ENCODE data around the gene THEM5. TPM values are rescaled to one million over a fixed set of nuclear protein-coding genes. Genes with fewer than 3 reads are reported as not detected.

The THEM5 gene
- total RNA-seq, 1 experiment from 2014 or later, result not detected

GRCh38 chr1:151825751-151826660 lies 27.5 kb downstream of the THEM5 start:
- BruUV-seq (replicated peaks), result no TSS peak
- no peak for ATAC-seq
- RAD21 ChIA-PET (ENCODE audit: low non-redundant PET in 1 of 2, low total read pairs in 2 of 2, uncharacterized antibody in 2 of 2, unreplicated experiment in 2 of 2), result no interaction called here
- H3K4me1 ChIP-seq (ENCODE audit: control insufficient read depth in 1 of 2, insufficient read depth in 2 of 2, low read length in 2 of 2), result peaks cover 14 to 30% of the 10 kb centered on the region in 2 experiments
- no peak for TF ChIP-seq SP1 (IDR thresholded peaks at IDR 0.05; ENCODE audit: low read depth)
- TF ChIP-seq SRF (IDR thresholded peaks at IDR 0.05; ENCODE audit: low read depth), result no peak
- TF ChIP-seq CEBPB (IDR thresholded peaks at IDR 0.05; ENCODE audit: low read depth), result no peak
- TF ChIP-seq ZBTB33 (IDR thresholded peaks at IDR 0.05; ENCODE audit: extremely low read depth, insufficient replicate concordance, low read length), result no peak
- no peak for TF ChIP-seq ZFX (IDR thresholded peaks at IDR 0.05)
- TF ChIP-seq JUND (IDR thresholded peaks at IDR 0.05), result no peak
- H3K9ac ChIP-seq (ENCODE audit: low read length), result no peak overlapping the region
- POLR2A ChIA-PET, result no interaction called here
- CTCF ChIA-PET, result no interaction called here
- H3K27me3 ChIP-seq (ENCODE audit: insufficient read depth, low read length), result no peaks in the 10 kb centered on the region
- no peaks in the 10 kb centered on the region for H3K9me3 ChIP-seq (ENCODE audit: control insufficient read depth in 1 of 2, insufficient read depth in 1 of 2, low read depth in 1 of 2, low read length in 2 of 2)
- H3K4me3 ChIP-seq (replicated peaks in 1 of 2; ENCODE audit: low read depth in 1 of 2, low read length in 2 of 2), result no peak overlapping the region
- H2AFZ ChIP-seq (ENCODE audit: low read depth, low read length, poor library complexity, severe bottlenecking), result no peak overlapping the region
- H4K20me1 ChIP-seq (ENCODE audit: insufficient read depth), result no peaks in the 10 kb centered on the region
- DNase-seq (ENCODE audit: low read depth, low spot score), result no peak
- intact Hi-C loops (cut with micrococcal nuclease), result no loop called here
- H3K27ac ChIP-seq (ENCODE audit: low read depth, low read length), result no peak overlapping the region
- no peaks in the 10 kb centered on the region for H3K9me2 ChIP-seq (ENCODE audit: insufficient read depth)
- H3K79me2 ChIP-seq (ENCODE audit: insufficient read depth, low read length), result no peaks in the 10 kb centered on the region
- no peaks in the 10 kb centered on the region for H3K36me3 ChIP-seq (ENCODE audit: control insufficient read depth in 1 of 2, insufficient read depth in 2 of 2, low read length in 2 of 2)
- H3K4me2 ChIP-seq (ENCODE audit: low read length), result 0 out of 2 replicates have a peak overlapping the region, but pooled peaks have one; percentile 17

- ChIA-PET POLR2A (no interaction called here), CTCF (no interaction called here), RAD21 (ENCODE audit: low non-redundant PET in 1 of 2, low total read pairs in 2 of 2, uncharacterized antibody in 2 of 2, unreplicated experiment in 2 of 2) (no interaction called here)
- Histone ChIP-seq H2AFZ (ENCODE audit: low read depth, low read length, poor library complexity, severe bottlenecking) (no peak overlapping the region), H4K20me1 (ENCODE audit: insufficient read depth) (no peaks in the 10 kb centered on the region), H3K36me3 (ENCODE audit: control insufficient read depth in 1 of 2, insufficient read depth in 2 of 2, low read length in 2 of 2) (no peaks in the 10 kb centered on the region), H3K27ac (ENCODE audit: low read depth, low read length) (no peak overlapping the region), H3K9me2 (ENCODE audit: insufficient read depth) (no peaks in the 10 kb centered on the region), H3K4me2 (ENCODE audit: low read length) (no peak overlapping the region), H3K4me3 (replicated peaks in 1 of 2; ENCODE audit: low read depth in 1 of 2, low read length in 2 of 2) (no peak overlapping the region), H3K4me1 (ENCODE audit: control insufficient read depth in 1 of 2, insufficient read depth in 2 of 2, low read length in 2 of 2) (peaks cover 8 to 22% of the 10 kb centered on the region in 2 experiments), H3K27me3 (ENCODE audit: insufficient read depth, low read length) (no peaks in the 10 kb centered on the region), H3K9me3 (ENCODE audit: control insufficient read depth in 1 of 2, insufficient read depth in 1 of 2, low read depth in 1 of 2, low read length in 2 of 2) (no peaks in the 10 kb centered on the region), H3K79me2 (ENCODE audit: insufficient read depth, low read length) (no peaks in the 10 kb centered on the region), H3K9ac (ENCODE audit: low read length) (no peak overlapping the region)
- ATAC-seq (no peak), DNase-seq (ENCODE audit: low read depth, low spot score) (no peak)
- BruUV-seq (replicated peaks), result no TSS peak
- TF ChIP-seq CTCF (IDR thresholded peaks at IDR 0.05 in 2 of 3, conservative IDR thresholded peaks at IDR 0.05 in 1 of 3; ENCODE audit: borderline replicate concordance in 1 of 3, insufficient read depth in 1 of 3, low read depth in 2 of 3, low read length in 2 of 3), result no peak
- no peak for TF ChIP-seq TCF7L2 (IDR thresholded peaks at IDR 0.05; ENCODE audit: borderline replicate concordance, extremely low read depth, insufficient read depth, insufficient read length)
- TF ChIP-seq CEBPB (IDR thresholded peaks at IDR 0.05; ENCODE audit: low read depth), result no peak
- no peak for TF ChIP-seq REST (IDR thresholded peaks at IDR 0.05; ENCODE audit: low read depth)
- intact Hi-C loops (cut with micrococcal nuclease), result no loop called here
Observed at GRCh38 chr1:151825204-151825603, 28.3 kb downstream of the THEM5 start.
